ENCODE measurements around the gene TMPRSS6.

The TMPRSS6 gene

GRCh38 chr22:37109242-37109917 lies at the start of gene TMPRSS6:
Gene TMPRSS6 (minus strand): TSS chr22:37109713. CDS start chr22:37103417, 6,296 bp downstream.
- no peak for DNase-seq

GRCh38 chr22:37158963-37159290 lies 49.4 kb upstream of the TMPRSS6 start:
- no peak for DNase-seq

GRCh38 chr22:37157516-37158285 lies 48.2 kb upstream of the TMPRSS6 start:
- DNase-seq: no peak

GRCh38 chr22:37156686-37157435 lies 47.3 kb upstream of the TMPRSS6 start:
- DNase-seq: no peak

- no peak for DNase-seq
Measured at GRCh38 chr22:37155971-37156370, 46.5 kb upstream of the TMPRSS6 start.

GRCh38 chr22:37154925-37155712 lies 45.6 kb upstream of the TMPRSS6 start:
- no peak for DNase-seq

- DNase-seq: no peak
Measured at GRCh38 chr22:37153901-37154300, 44.4 kb upstream of the TMPRSS6 start.

GRCh38 chr22:37151401-37151800 lies 41.9 kb upstream of the TMPRSS6 start:
- no peak for DNase-seq

- DNase-seq: no peak
Measured at GRCh38 chr22:37150701-37151100, 41.2 kb upstream of the TMPRSS6 start.

GRCh38 chr22:37148742-37149665 lies 39.5 kb upstream of the TMPRSS6 start:
- no peak for DNase-seq

- DNase-seq: no peak
Measured at GRCh38 chr22:37148031-37148651, 38.6 kb upstream of the TMPRSS6 start.

- DNase-seq: no peak
Measured at GRCh38 chr22:37147186-37147990, 37.9 kb upstream of the TMPRSS6 start.

- DNase-seq: no peak
Measured at GRCh38 chr22:37146507-37147180, 37.1 kb upstream of the TMPRSS6 start.

- DNase-seq: no peak
Measured at GRCh38 chr22:37146051-37146385, 36.5 kb upstream of the TMPRSS6 start.

- DNase-seq: peak; percentile 19
Measured at GRCh38 chr22:37145180-37146050, 35.9 kb upstream of the TMPRSS6 start.

GRCh38 chr22:37144180-37144554 lies 34.7 kb upstream of the TMPRSS6 start:
- DNase-seq: no peak

- DNase-seq: no peak
Measured at GRCh38 chr22:37141971-37142370, 32.5 kb upstream of the TMPRSS6 start.

GRCh38 chr22:37141476-37141875 lies 32.0 kb upstream of the TMPRSS6 start:
- DNase-seq: no peak

- no peak for DNase-seq
Measured at GRCh38 chr22:37140686-37141323, 31.3 kb upstream of the TMPRSS6 start.

Data from kidney glomerular epithelial cell (primary cell).